Osteocyte (in vitro differentiated cells): ENCODE results near the gene BAG1. TPM values are rescaled to one million over a fixed set of nuclear protein-coding genes. Genes with fewer than 3 reads are reported as not detected.

Experiments used
- DNase-seq: peaks from one replicate; pipeline ENCODE4 v3.0.0; 2021; ENCODE audit warnings: mixed read lengths; ENCODE audit not compliant: unreplicated experiment; ENCODE audit errors: extremely low spot score
- H3K27ac Mint-ChIP-seq: one replicate; pipeline ENCODE4 v1.8.0; 2021; ENCODE audit warnings: mild to moderate bottlenecking, mixed read lengths; ENCODE audit not compliant: unreplicated experiment
- H3K27me3 Mint-ChIP-seq: one replicate; pipeline ENCODE4 v1.8.0; 2021; ENCODE audit warnings: mixed read lengths; ENCODE audit not compliant: unreplicated experiment
- H3K36me3 Mint-ChIP-seq: one replicate; pipeline ENCODE4 v1.8.0; 2021; ENCODE audit warnings: mixed read lengths; ENCODE audit not compliant: unreplicated experiment
- H3K4me1 Mint-ChIP-seq: one replicate; pipeline ENCODE4 v1.8.0; 2021; ENCODE audit warnings: mixed read lengths; ENCODE audit not compliant: unreplicated experiment
- H3K4me3 Mint-ChIP-seq: one replicate; pipeline ENCODE4 v1.8.0; 2021; ENCODE audit warnings: mild to moderate bottlenecking, moderate library complexity, mixed read lengths; ENCODE audit not compliant: unreplicated experiment
- H3K9me3 Mint-ChIP-seq: one replicate; pipeline ENCODE4 v1.8.0; 2021; ENCODE audit warnings: mixed read lengths; ENCODE audit not compliant: unreplicated experiment
- total RNA-seq: library from RNA; stranded (reverse); gene quantifications from 2 replicates; pipeline ENCODE4 v1.2.1, GENCODE V29; 2021
- TF ChIP-seq, protein P1 (sequence below): fragments of 200-600 bp; sonication (generic); IDR thresholded peaks from 2 replicates; pipeline ENCODE4 v1.5.0; 2021; ENCODE audit warnings: antibody characterized with exemption, mild to moderate bottlenecking, moderate library complexity

Gene BAG1
- total RNA-seq, 1 donor from 2014 or later, result 73.9 TPM

DNA sequence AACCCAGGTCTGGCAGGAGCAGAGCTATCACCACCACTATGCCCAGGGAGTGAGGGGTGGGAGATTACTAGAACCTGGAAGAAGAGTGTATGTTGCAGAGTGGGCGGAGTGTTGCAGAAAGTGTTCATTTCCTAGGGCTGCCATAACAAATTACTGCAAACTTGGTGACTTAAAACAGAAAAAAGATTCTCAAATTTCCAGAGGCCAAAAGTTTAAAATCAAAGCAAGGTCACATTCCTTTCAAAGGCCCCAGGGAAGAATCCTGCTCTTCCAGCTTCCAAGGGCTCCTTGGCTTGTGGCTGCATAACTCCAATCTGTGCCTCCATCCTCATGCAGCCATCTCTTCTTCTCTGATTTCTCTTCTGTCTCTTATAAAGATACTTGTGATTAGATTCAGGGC is 55.1 kb downstream of the BAG1 start:
- DNase-seq, result no peak
- no peak overlapping the region for H3K27ac Mint-ChIP-seq
- peaks cover 14% of the 10 kb centered on the region for H3K4me1 Mint-ChIP-seq
- H3K27me3 Mint-ChIP-seq, result peaks cover 26% of the 10 kb centered on the region
- no peak overlapping the region for H3K4me3 Mint-ChIP-seq
- H3K9me3 Mint-ChIP-seq, result no peaks in the 10 kb centered on the region
- H3K36me3 Mint-ChIP-seq, result no peaks in the 10 kb centered on the region
- TF ChIP-seq, protein P1, sequence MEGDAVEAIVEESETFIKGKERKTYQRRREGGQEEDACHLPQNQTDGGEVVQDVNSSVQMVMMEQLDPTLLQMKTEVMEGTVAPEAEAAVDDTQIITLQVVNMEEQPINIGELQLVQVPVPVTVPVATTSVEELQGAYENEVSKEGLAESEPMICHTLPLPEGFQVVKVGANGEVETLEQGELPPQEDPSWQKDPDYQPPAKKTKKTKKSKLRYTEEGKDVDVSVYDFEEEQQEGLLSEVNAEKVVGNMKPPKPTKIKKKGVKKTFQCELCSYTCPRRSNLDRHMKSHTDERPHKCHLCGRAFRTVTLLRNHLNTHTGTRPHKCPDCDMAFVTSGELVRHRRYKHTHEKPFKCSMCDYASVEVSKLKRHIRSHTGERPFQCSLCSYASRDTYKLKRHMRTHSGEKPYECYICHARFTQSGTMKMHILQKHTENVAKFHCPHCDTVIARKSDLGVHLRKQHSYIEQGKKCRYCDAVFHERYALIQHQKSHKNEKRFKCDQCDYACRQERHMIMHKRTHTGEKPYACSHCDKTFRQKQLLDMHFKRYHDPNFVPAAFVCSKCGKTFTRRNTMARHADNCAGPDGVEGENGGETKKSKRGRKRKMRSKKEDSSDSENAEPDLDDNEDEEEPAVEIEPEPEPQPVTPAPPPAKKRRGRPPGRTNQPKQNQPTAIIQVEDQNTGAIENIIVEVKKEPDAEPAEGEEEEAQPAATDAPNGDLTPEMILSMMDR, result no peak

DNA sequence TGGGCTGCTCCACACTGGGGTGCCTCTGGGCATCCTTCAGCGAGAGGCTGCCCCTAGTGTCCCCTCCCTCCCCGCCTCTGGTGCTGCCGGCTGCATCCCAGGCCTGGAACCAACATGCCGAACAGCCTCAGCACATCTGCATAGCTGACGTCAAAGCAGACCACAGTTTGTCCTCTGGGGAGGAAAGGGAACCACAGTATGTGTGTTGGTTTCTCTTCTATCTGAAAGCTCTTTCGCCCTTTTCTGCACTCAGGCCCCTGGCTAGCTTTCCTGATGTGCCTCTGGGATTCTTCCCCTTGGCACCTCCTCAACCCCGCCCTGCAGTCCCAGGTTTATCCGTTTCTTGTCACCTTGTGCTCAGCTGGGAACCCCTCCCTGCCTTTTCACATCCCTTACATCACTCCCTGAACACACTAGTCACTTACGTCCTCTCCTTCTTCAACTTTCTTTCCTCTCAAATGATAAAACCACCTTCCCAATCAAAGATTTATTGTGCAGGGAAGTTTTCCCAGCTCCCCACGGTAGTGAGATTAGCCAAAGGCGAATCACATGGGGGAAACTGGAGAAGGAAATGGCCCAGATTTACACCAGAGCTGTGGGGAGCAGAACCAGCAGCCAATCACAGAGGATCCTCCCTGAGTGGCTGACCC is 61.8 kb downstream of the BAG1 start:
- H3K4me3 Mint-ChIP-seq, result no peak overlapping the region
- peaks cover 37% of the 10 kb centered on the region for H3K27me3 Mint-ChIP-seq
- H3K9me3 Mint-ChIP-seq, result no peaks in the 10 kb centered on the region
- H3K36me3 Mint-ChIP-seq, result no peaks in the 10 kb centered on the region
- H3K27ac Mint-ChIP-seq, result no peak overlapping the region
- DNase-seq, result no peak
- TF ChIP-seq, protein P1, result no peak
- peaks cover 3% of the 10 kb centered on the region for H3K4me1 Mint-ChIP-seq

Other genes with a start within 250 kb of the BAG1 start
- gene DNAJA1, start 239.4 kb downstream of the BAG1 start, total RNA-seq, result 132 and 139 TPM in 2 replicates
- 22.4 and 23.0 TPM in 2 replicates for gene SMU1, start 188.0 kb downstream of the BAG1 start, total RNA-seq
- 39.1 and 40.9 TPM in 2 replicates for gene B4GALT1, start 97.4 kb downstream of the BAG1 start, total RNA-seq
- gene SPINK4, start 24.5 kb downstream of the BAG1 start, total RNA-seq, result not detected in 2 replicates
- 63.7 and 64.4 TPM in 2 replicates for gene CHMP5, start 341 bp upstream of the BAG1 start, total RNA-seq
- 36.1 and 39.9 TPM in 2 replicates for gene NFX1, start 25.8 kb upstream of the BAG1 start, total RNA-seq
- 0.68 TPM in 1 of 2 replicates, not detected in the other for gene AQP7, start 137.9 kb upstream of the BAG1 start, total RNA-seq
- gene AQP3, start 182.9 kb upstream of the BAG1 start, total RNA-seq, result 0.86 and 1.1 TPM in 2 replicates
- 34.3 and 34.4 TPM in 2 replicates for gene NOL6, start 209.2 kb upstream of the BAG1 start, total RNA-seq